KOPT-K1 (cell line): Measurements from ENCODE around the gene YDJC.
"Not testable (repeated sequence)": the region's sequence is repeated elsewhere in the genome, so short reads cannot be mapped to it uniquely, and the experiment has no call there.

Experiments
- H3K27ac ChIP-seq: fragments of 200-600 bp; sonication (generic); 2 replicates; pipeline ENCODE4 v1.5.1; 2016; ENCODE audit warnings: antibody characterized with exemption, mild to moderate bottlenecking, low read depth, low read length; ENCODE audit not compliant: poor library complexity, severe bottlenecking
- H3K36me3 ChIP-seq: fragments of 200-600 bp; sonication (generic); 2 replicates; pipeline ENCODE4 v1.5.1; 2017; ENCODE audit warnings: antibody characterized with exemption, mild to moderate bottlenecking, low read length, moderate library complexity; ENCODE audit not compliant: insufficient read depth
- H3K9me3 ChIP-seq: fragments of 200-600 bp; sonication (generic); 2 replicates; pipeline ENCODE4 v1.5.1; 2017; ENCODE audit warnings: antibody characterized with exemption, low read length, mild to moderate bottlenecking; ENCODE audit not compliant: insufficient read depth, poor library complexity, severe bottlenecking

YDJC gene

GRCh38 chr22:21659864-21660525, 30.2 kb upstream of the YDJC start:
- no peak overlapping the region for H3K27ac ChIP-seq
- no peaks in the 10 kb centered on the region for H3K9me3 ChIP-seq

GRCh38 chr22:21657360-21658032, 27.7 kb upstream of the YDJC start:
- Histone ChIP-seq H3K36me3 (peaks cover 19% of the 10 kb centered on the region), H3K9me3 (no peaks in the 10 kb centered on the region), H3K27ac (peak overlapping the region; percentile 83)

More at GRCh38 chr22:21659864-21660525, 30.2 kb upstream of the YDJC start:
- H3K36me3 ChIP-seq: peaks cover under 1% of the 10 kb centered on the region; the same call in 1 of the 2 replicates

GRCh38 chr22:21657020-21657359, 27.2 kb upstream of the YDJC start:
- H3K9me3 ChIP-seq: no peaks in the 10 kb centered on the region
- peaks cover 19% of the 10 kb centered on the region for H3K36me3 ChIP-seq
- H3K27ac ChIP-seq: peak overlapping the region; percentile 83

GRCh38 chr22:21652547-21653545, 23.0 kb upstream of the YDJC start:
- no peaks in the 10 kb centered on the region for H3K9me3 ChIP-seq
- peaks cover 35% of the 10 kb centered on the region for H3K36me3 ChIP-seq
- H3K27ac ChIP-seq: peak overlapping the region; percentile 84

GRCh38 chr22:21652010-21652546, 22.3 kb upstream of the YDJC start:
- Histone ChIP-seq H3K27ac (peak overlapping the region; percentile 84), H3K36me3 (peaks cover 38% of the 10 kb centered on the region), H3K9me3 (no peaks in the 10 kb centered on the region)

GRCh38 chr22:21651521-21652009, 21.7 kb upstream of the YDJC start:
- peaks cover 41% of the 10 kb centered on the region for H3K36me3 ChIP-seq
- H3K27ac ChIP-seq: peak overlapping the region; percentile 84
- H3K9me3 ChIP-seq: no peaks in the 10 kb centered on the region

GRCh38 chr22:21650823-21651520, 21.1 kb upstream of the YDJC start:
- Histone ChIP-seq H3K9me3 (no peaks in the 10 kb centered on the region), H3K36me3 (peaks cover 46% of the 10 kb centered on the region), H3K27ac (peak overlapping the region; percentile 84)

GRCh38 chr22:21650280-21650679, 20.5 kb upstream of the YDJC start:
- H3K36me3 ChIP-seq: peaks cover 52% of the 10 kb centered on the region
- H3K9me3 ChIP-seq: no peaks in the 10 kb centered on the region
- peak overlapping the region; percentile 84 for H3K27ac ChIP-seq

GRCh38 chr22:21646608-21647590, 17.1 kb upstream of the YDJC start:
- no peak overlapping the region for H3K27ac ChIP-seq
- no peaks in the 10 kb centered on the region for H3K9me3 ChIP-seq
- peaks cover 46% of the 10 kb centered on the region for H3K36me3 ChIP-seq

- H3K36me3 ChIP-seq: peaks cover 46% of the 10 kb centered on the region
- H3K27ac ChIP-seq, H3K9me3 ChIP-seq: not testable (repeated sequence)
These were observed 15.7 kb upstream of the YDJC start for GRCh38 chr22:21645513-21645912.

GRCh38 chr22:21643533-21644357, 13.9 kb upstream of the YDJC start:
- peaks cover 37% of the 10 kb centered on the region for H3K36me3 ChIP-seq
- H3K27ac ChIP-seq: no peak overlapping the region
- no peaks in the 10 kb centered on the region for H3K9me3 ChIP-seq

GRCh38 chr22:21642584-21643448, 13.0 kb upstream of the YDJC start:
- H3K9me3 ChIP-seq: no peaks in the 10 kb centered on the region
- H3K27ac ChIP-seq: peak overlapping the region; percentile 62
- H3K36me3 ChIP-seq: peaks cover 30% of the 10 kb centered on the region
